IMR-90 (cell line): Measurements from ENCODE around the gene GNG12. TPM values are rescaled to one million over a fixed set of nuclear protein-coding genes. Genes with fewer than 3 reads are reported as not detected.

Experiments used
- ATAC-seq: fragments of 200-7000 bp; cut with Tn5 transposase; 2 replicates; pipeline ENCODE4 v1.9.1; 2020; ENCODE audit warnings: low read depth, mild to moderate bottlenecking, moderate library complexity
- BruUV-seq: library from RNA; stranded (reverse); fragments of 400-500 nt; replicated peaks from 2 replicates; lab custom pipeline; 2021; lab: Mats Ljungman, UMichigan
- CTCF ChIA-PET: fragments of 300-600 bp; formaldehyde crosslinking; extraction: SDS; loops from one replicate; lab custom pipeline; 2021; ENCODE audit warnings: antibody characterized with exemption; lab: Yijun Ruan, JAX
- POLR2A ChIA-PET: fragments of 300-600 bp; sonication (Branson Sonifier 250); formaldehyde crosslinking; loops from one replicate; lab custom pipeline; 2022; ENCODE audit warnings: antibody characterized with exemption; ENCODE audit not compliant: unreplicated experiment; lab: Charles Lee
- DNase-seq: peaks from one replicate; pipeline ENCODE4 v3.0.0; 2013
- H2AFZ ChIP-seq: replicated peaks from 2 replicates; pipeline ENCODE3; 2013; ENCODE audit warnings: low read length, mild to moderate bottlenecking; ENCODE audit not compliant: poor library complexity
- H2AK5ac ChIP-seq: 2 replicates; pipeline ENCODE4 v1.6.1; 2013; ENCODE audit warnings: low read depth, low read length, inconsistent platforms
- H2AK9ac ChIP-seq: replicated peaks from 2 replicates; pipeline ENCODE3; 2013; ENCODE audit warnings: mild to moderate bottlenecking, low read depth, low read length, moderate library complexity; ENCODE audit not compliant: poor library complexity
- H2BK120ac ChIP-seq: 2 replicates; pipeline ENCODE4 v1.6.1; 2013; ENCODE audit warnings: low read depth, low read length, inconsistent platforms
- H2BK15ac ChIP-seq: 3 replicates; pipeline ENCODE4 v1.6.1; 2013; ENCODE audit warnings: low read depth, low read length, inconsistent platforms
- H2BK20ac ChIP-seq: 2 replicates; pipeline ENCODE4 v1.6.1; 2013; ENCODE audit warnings: low read depth, mild to moderate bottlenecking, inconsistent platforms, low read length, moderate library complexity
- H2BK5ac ChIP-seq: 2 replicates; pipeline ENCODE4 v1.6.1; 2013; ENCODE audit warnings: mild to moderate bottlenecking, low read depth, low read length, inconsistent platforms; ENCODE audit not compliant: poor library complexity, severe bottlenecking
- H3K14ac ChIP-seq: replicated peaks from 2 replicates; pipeline ENCODE4 v1.6.1; 2013; ENCODE audit warnings: low read depth, low read length, inconsistent platforms
- H3K18ac ChIP-seq: 2 replicates; pipeline ENCODE4 v1.6.1; 2013; ENCODE audit warnings: low read depth, low read length, control low read depth
- H3K23ac ChIP-seq: 2 replicates; pipeline ENCODE4 v1.6.1; 2013; ENCODE audit warnings: low read depth, low read length, inconsistent platforms
- H3K27ac ChIP-seq: 2 replicates; pipeline ENCODE4 v1.5.1; 2013; ENCODE audit warnings: mild to moderate bottlenecking, control low read depth, low read length; ENCODE audit not compliant: insufficient read depth
- H3K27me3 ChIP-seq: 2 replicates; pipeline ENCODE4 v1.6.1; 2013; ENCODE audit warnings: low read length; ENCODE audit not compliant: control insufficient read depth, insufficient read depth
- H3K36me3 ChIP-seq: 2 replicates; pipeline ENCODE4 v1.6.1; 2013; ENCODE audit warnings: low read length, mixed read lengths; ENCODE audit not compliant: control insufficient read depth, insufficient read depth
- H3K4ac ChIP-seq: 2 replicates; pipeline ENCODE4 v1.6.1; 2013; ENCODE audit warnings: low read depth, low read length, inconsistent platforms
- H3K4me1 ChIP-seq: 2 replicates; pipeline ENCODE4 v1.6.1; 2013; ENCODE audit warnings: low read length, mixed read lengths; ENCODE audit not compliant: control insufficient read depth, insufficient read depth
- H3K4me2 ChIP-seq: 2 replicates; pipeline ENCODE4 v1.6.1; 2013; ENCODE audit warnings: low read depth, mild to moderate bottlenecking, control low read depth, low read length, moderate library complexity
- H3K4me3 ChIP-seq: 2 replicates; pipeline ENCODE4 v1.5.1; 2013; ENCODE audit warnings: low read depth, mild to moderate bottlenecking, control low read depth, low read length, moderate library complexity; ENCODE audit not compliant: insufficient read depth
- H3K56ac ChIP-seq: 2 replicates; pipeline ENCODE4 v1.6.1; 2013; ENCODE audit warnings: low read length, inconsistent platforms; ENCODE audit not compliant: insufficient read depth; ENCODE audit errors: extremely low read depth
- H3K79me1 ChIP-seq, 2 experiments: 2 replicates each; pipeline ENCODE4 v1.6.1; 2013; ENCODE audit warnings: low read length in 2 of 2, inconsistent platforms in 1 of 2, low read depth in 1 of 2
- H3K9ac ChIP-seq: 2 replicates; pipeline ENCODE4 v1.6.1; 2013; ENCODE audit warnings: low read depth, low read length, control low read depth
- H3K9me1 ChIP-seq: 2 replicates; pipeline ENCODE4 v1.6.1; 2013; ENCODE audit warnings: low read length, inconsistent platforms; ENCODE audit not compliant: insufficient read depth
- H3K9me3 ChIP-seq: 2 replicates; pipeline ENCODE4 v1.6.1; 2013; ENCODE audit warnings: low read length; ENCODE audit not compliant: control insufficient read depth, insufficient read depth
- H4K20me1 ChIP-seq: 2 replicates; pipeline ENCODE4 v1.6.1; 2013; ENCODE audit warnings: low read length, inconsistent platforms; ENCODE audit not compliant: insufficient read depth
- H4K5ac ChIP-seq: 2 replicates; pipeline ENCODE4 v1.6.1; 2013; ENCODE audit warnings: mild to moderate bottlenecking, low read depth, low read length, control low read depth
- H4K8ac ChIP-seq, 2 experiments: 2 replicates each; pipeline ENCODE4 v1.6.1; 2013; ENCODE audit warnings: low read depth in 2 of 2, low read length in 2 of 2, control low read depth in 1 of 2, inconsistent platforms in 1 of 2
- H4K91ac ChIP-seq: 2 replicates; pipeline ENCODE4 v1.6.1; 2013; ENCODE audit warnings: low read depth, low read length, inconsistent platforms; ENCODE audit not compliant: insufficient read depth
- BHLHE40 ChIP-seq: fragments of 150-350 bp; IDR thresholded peaks from 2 replicates; pipeline ENCODE4 v1.6.1; 2016; ENCODE audit warnings: mild to moderate bottlenecking, low read depth, low read length
- CEBPB ChIP-seq: IDR thresholded peaks from 2 replicates; pipeline ENCODE4 v1.6.1; 2012; ENCODE audit warnings: low read depth, low read length, improper control_type of control experiment
- CHD1 ChIP-seq: IDR thresholded peaks from 2 replicates; pipeline ENCODE4 v1.6.1; 2012; ENCODE audit warnings: low read depth, low read length, improper control_type of control experiment
- FOS ChIP-seq: fragments of 150-350 bp; IDR thresholded peaks from 2 replicates; pipeline ENCODE4 v1.6.1; 2016; ENCODE audit warnings: low read depth, low read length
- MAFK ChIP-seq: IDR thresholded peaks from 2 replicates; pipeline ENCODE4 v1.6.1; 2012; ENCODE audit warnings: low read depth, low read length, improper control_type of control experiment
- MAZ ChIP-seq: IDR thresholded peaks from 2 replicates; pipeline ENCODE4 v1.6.1; 2012; ENCODE audit warnings: low read depth, mild to moderate bottlenecking, low read length, improper control_type of control experiment, moderate library complexity, borderline replicate concordance
- MXI1 ChIP-seq: IDR thresholded peaks from 2 replicates; pipeline ENCODE4 v1.6.1; 2012; ENCODE audit warnings: low read depth, mild to moderate bottlenecking, low read length, moderate library complexity, borderline replicate concordance
- NFE2L2 ChIP-seq: fragments of 150-350 bp; IDR thresholded peaks from 2 replicates; pipeline ENCODE4 v1.6.1; 2016; ENCODE audit warnings: low read depth, mild to moderate bottlenecking, low read length
- POLR2A ChIP-seq: IDR thresholded peaks from 2 replicates; pipeline ENCODE4 v1.6.1; 2012; ENCODE audit warnings: mild to moderate bottlenecking, low read depth, low read length
- RAD21 ChIP-seq: IDR thresholded peaks from 2 replicates; pipeline ENCODE4 v1.6.1; 2012; ENCODE audit warnings: low read length, improper control_type of control experiment
- RCOR1 ChIP-seq: IDR thresholded peaks from 2 replicates; pipeline ENCODE4 v1.6.1; 2012; ENCODE audit warnings: mild to moderate bottlenecking, low read length, improper control_type of control experiment; ENCODE audit not compliant: insufficient replicate concordance
- RFX5 ChIP-seq: IDR thresholded peaks from 2 replicates; pipeline ENCODE4 v1.8.0; 2012; ENCODE audit warnings: low read depth, mild to moderate bottlenecking, low read length, moderate library complexity
- SMC3 ChIP-seq: fragments of 150-350 bp; IDR thresholded peaks from 2 replicates; pipeline ENCODE4 v1.6.1; 2016; ENCODE audit warnings: low read depth, mild to moderate bottlenecking, antibody characterized with exemption, low read length, moderate library complexity
- WGBS, 2 experiments: methylation state at CpG; one replicate each; pipeline versions ENCODE4 v1.1.5 to v1.1.7; 2013; ENCODE audit warnings: missing lambda C conversion rate in 2 of 2; ENCODE audit not compliant: insufficient read length in 1 of 2; ENCODE audit errors: extremely low coverage in 2 of 2; 5-methylcytosine and 5-hydroxymethylcytosine counted together
- dilution Hi-C: fragments of 300-500 bp; cut with HindIII; formaldehyde crosslinking; loops from one replicate; pipeline ENCODE4 v1.14.3; 2018; ENCODE audit warnings: low sequenced_read_pairs; ENCODE audit not compliant: unreplicated experiment
- in situ Hi-C: fragments of 300-500 bp; cut with MboI; formaldehyde crosslinking; loops from 3 replicates; pipeline ENCODE4 v1.14.3; 2019; ENCODE audit warnings: low sequenced_read_pairs, inconsistent platforms, mixed read lengths
- intact Hi-C: fragments of 100-400 bp; cut with micrococcal nuclease; formaldehyde crosslinking; loops from 2 replicates; pipeline ENCODE4 v1.10.0; 2022
- polyA plus RNA-seq, 3 experiments: library from polyadenylated mRNA; depleted of rRNA; stranded (reverse); fragments of >200 nt; gene quantifications; 2 replicates each; pipeline ENCODE4 v1.2.3, GENCODE V29; 2012; ENCODE audit warnings: low replicate concordance in 1 of 3
- total RNA-seq: library from RNA; depleted of rRNA; stranded (reverse); fragments of >200 nt; gene quantifications from 2 replicates; pipeline ENCODE4 v1.2.3, GENCODE V29; 2012
- TF ChIP-seq, protein P1 (sequence below): fragments of 150-350 bp; IDR thresholded peaks from 2 replicates; pipeline ENCODE4 v1.6.1; 2017; ENCODE audit warnings: mild to moderate bottlenecking, antibody characterized with exemption, low read length, low read depth
- TF ChIP-seq, protein P2 (sequence below): fragments of 150-350 bp; IDR thresholded peaks from 2 replicates; pipeline ENCODE4 v1.6.1; 2016; ENCODE audit warnings: low read depth, mild to moderate bottlenecking, low read length, moderate library complexity, borderline replicate concordance
- TF ChIP-seq, protein P3 (sequence below): conservative IDR thresholded peaks from 2 replicates; pipeline ENCODE4 v1.5.1; 2012; ENCODE audit warnings: mild to moderate bottlenecking, low read depth, low read length, improper control_type of control experiment

The GNG12 gene
- total and polyA plus RNA-seq, 2 of the 4 experiments (the other 2 are of a cell fraction), result 92.3 to 132 TPM

DNA sequence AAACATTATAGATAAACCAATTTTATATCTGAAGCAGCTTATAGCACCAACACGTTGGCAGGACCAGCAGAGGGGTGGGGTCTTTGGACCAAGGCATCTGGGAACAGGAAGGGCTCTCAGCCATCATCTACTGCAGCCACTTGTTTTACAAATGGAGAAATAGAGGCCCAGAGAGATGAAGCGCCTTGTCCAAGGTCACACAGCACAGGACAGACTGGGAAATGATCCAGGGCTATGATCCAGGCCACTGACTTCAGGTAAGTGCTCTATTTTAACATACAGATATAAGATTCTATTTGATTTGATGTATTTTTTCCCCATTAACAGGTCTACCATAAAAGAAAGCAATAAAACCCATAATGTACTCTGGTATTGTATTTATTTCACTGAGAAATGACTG, 131.4 kb downstream of the GNG12 start:
- peaks cover 12% of the 10 kb centered on the region for H3K4me1 ChIP-seq
- CTCF ChIA-PET, result interaction anchor here (1.5 kb wide), 1 partner anchor 11 kb away, joined by 3 read pairs; no protein-coding TSS in a partner anchor
- ATAC-seq (no peak), DNase-seq (no peak)
- no peak overlapping the region for H3K9ac ChIP-seq
- no peak overlapping the region for H3K4me3 ChIP-seq
- in situ Hi-C loops, result no loop called here
- H3K27me3 ChIP-seq, result no peaks in the 10 kb centered on the region
- TF ChIP-seq CHD1, result no peak
- TF ChIP-seq, protein P1, sequence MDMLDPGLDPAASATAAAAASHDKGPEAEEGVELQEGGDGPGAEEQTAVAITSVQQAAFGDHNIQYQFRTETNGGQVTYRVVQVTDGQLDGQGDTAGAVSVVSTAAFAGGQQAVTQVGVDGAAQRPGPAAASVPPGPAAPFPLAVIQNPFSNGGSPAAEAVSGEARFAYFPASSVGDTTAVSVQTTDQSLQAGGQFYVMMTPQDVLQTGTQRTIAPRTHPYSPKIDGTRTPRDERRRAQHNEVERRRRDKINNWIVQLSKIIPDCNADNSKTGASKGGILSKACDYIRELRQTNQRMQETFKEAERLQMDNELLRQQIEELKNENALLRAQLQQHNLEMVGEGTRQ, result no peak
- TF ChIP-seq POLR2A, result no peak
- TF ChIP-seq MAFK, result no peak
- TF ChIP-seq, protein P2, sequence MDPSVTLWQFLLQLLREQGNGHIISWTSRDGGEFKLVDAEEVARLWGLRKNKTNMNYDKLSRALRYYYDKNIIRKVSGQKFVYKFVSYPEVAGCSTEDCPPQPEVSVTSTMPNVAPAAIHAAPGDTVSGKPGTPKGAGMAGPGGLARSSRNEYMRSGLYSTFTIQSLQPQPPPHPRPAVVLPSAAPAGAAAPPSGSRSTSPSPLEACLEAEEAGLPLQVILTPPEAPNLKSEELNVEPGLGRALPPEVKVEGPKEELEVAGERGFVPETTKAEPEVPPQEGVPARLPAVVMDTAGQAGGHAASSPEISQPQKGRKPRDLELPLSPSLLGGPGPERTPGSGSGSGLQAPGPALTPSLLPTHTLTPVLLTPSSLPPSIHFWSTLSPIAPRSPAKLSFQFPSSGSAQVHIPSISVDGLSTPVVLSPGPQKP, result no peak
- TF ChIP-seq, protein P3, sequence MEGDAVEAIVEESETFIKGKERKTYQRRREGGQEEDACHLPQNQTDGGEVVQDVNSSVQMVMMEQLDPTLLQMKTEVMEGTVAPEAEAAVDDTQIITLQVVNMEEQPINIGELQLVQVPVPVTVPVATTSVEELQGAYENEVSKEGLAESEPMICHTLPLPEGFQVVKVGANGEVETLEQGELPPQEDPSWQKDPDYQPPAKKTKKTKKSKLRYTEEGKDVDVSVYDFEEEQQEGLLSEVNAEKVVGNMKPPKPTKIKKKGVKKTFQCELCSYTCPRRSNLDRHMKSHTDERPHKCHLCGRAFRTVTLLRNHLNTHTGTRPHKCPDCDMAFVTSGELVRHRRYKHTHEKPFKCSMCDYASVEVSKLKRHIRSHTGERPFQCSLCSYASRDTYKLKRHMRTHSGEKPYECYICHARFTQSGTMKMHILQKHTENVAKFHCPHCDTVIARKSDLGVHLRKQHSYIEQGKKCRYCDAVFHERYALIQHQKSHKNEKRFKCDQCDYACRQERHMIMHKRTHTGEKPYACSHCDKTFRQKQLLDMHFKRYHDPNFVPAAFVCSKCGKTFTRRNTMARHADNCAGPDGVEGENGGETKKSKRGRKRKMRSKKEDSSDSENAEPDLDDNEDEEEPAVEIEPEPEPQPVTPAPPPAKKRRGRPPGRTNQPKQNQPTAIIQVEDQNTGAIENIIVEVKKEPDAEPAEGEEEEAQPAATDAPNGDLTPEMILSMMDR, result no peak
- TF ChIP-seq RAD21, result no peak
- no peak for TF ChIP-seq FOS
- TF ChIP-seq RFX5, result no peak
- TF ChIP-seq BHLHE40, result no peak
- TF ChIP-seq CEBPB, result no peak
- TF ChIP-seq SMC3, result no peak
- TF ChIP-seq RCOR1, result no peak
- TF ChIP-seq MAZ, result no peak
- no peak for TF ChIP-seq NFE2L2
- TF ChIP-seq MXI1, result no peak
- peaks cover 15 to 41% of the 10 kb centered on the region in 2 experiments for H3K79me1 ChIP-seq
- H2AK9ac ChIP-seq, result no peak overlapping the region
- H4K5ac ChIP-seq, result peak overlapping the region; percentile 42; the same call in 1 of the 2 replicates
- H3K18ac ChIP-seq, result 0 out of 2 replicates have a peak overlapping the region, but pooled peaks have one; percentile 39
- peaks cover 21% of the 10 kb centered on the region for H3K9me1 ChIP-seq
- BruUV-seq, result no TSS peak
- no peak overlapping the region for H3K27ac ChIP-seq
- H2AFZ ChIP-seq, result no peak overlapping the region
- no peak overlapping the region for H2BK15ac ChIP-seq
- H3K36me3 ChIP-seq, result peaks cover 14% of the 10 kb centered on the region
- H3K4me2 ChIP-seq, result no peak overlapping the region
- intact Hi-C loops, result no loop called here
- H2AK5ac ChIP-seq, result no peak overlapping the region
- H3K56ac ChIP-seq, result no peak overlapping the region
- dilution Hi-C loops, result no loop called here
- no peaks in the 10 kb centered on the region for H4K20me1 ChIP-seq
- H3K23ac ChIP-seq, result no peak overlapping the region
- WGBS, 2 experiments, result no CpG with 5 or more reads among the region's 2 CpGs
- H3K14ac ChIP-seq, result no peak overlapping the region
- H2BK5ac ChIP-seq, result no peak overlapping the region
- H4K91ac ChIP-seq, result no peak overlapping the region
- no peaks in the 10 kb centered on the region for H3K9me3 ChIP-seq
- H3K4ac ChIP-seq, result no peak overlapping the region
- H4K8ac ChIP-seq, result no peak overlapping the region
- POLR2A ChIA-PET, result interaction anchor here (1.0 kb wide), 1 partner anchor 17 kb away, joined by 6 read pairs; no protein-coding TSS in a partner anchor
- no peak overlapping the region for H2BK120ac ChIP-seq
- H2BK20ac ChIP-seq, result no peak overlapping the region
